SK-N-SH treated with all-trans-retinoic acid at 6 μM for 48 hours (cell line): ENCODE measurements around the gene RELA.

ENCODE experiments used
- ATAC-seq: fragments of 200-7000 bp; cut with Tn5 transposase; 3 replicates; pipeline ENCODE4 v1.9.1; 2020; ENCODE audit warnings: mild to moderate bottlenecking, moderate library complexity
- ARNTL ChIP-seq: fragments of 450-650 bp; formaldehyde crosslinking; IDR thresholded peaks from 2 replicates; pipeline ENCODE4 v1.5.0; 2020; ENCODE audit warnings: low read depth, mild to moderate bottlenecking, moderate library complexity, borderline replicate concordance
- CREB5 ChIP-seq: fragments of 250-450 bp; sonication (Bioruptor Pico); IDR thresholded peaks from 2 replicates; pipeline ENCODE4 v1.5.1; 2020; ENCODE audit warnings: low read depth, mild to moderate bottlenecking, moderate library complexity
- CSRNP3 ChIP-seq: fragments of 250-450 bp; sonication (Bioruptor Pico); IDR thresholded peaks from 2 replicates; pipeline ENCODE4 v1.5.1; 2021; ENCODE audit warnings: mild to moderate bottlenecking, moderate library complexity
- ESRRG ChIP-seq: fragments of 250-450 bp; sonication (Bioruptor Pico); IDR thresholded peaks from 2 replicates; pipeline ENCODE4 v1.6.1; 2021; ENCODE audit warnings: mild to moderate bottlenecking
- GLIS3 ChIP-seq: fragments of 250-450 bp; sonication (Bioruptor Pico); IDR thresholded peaks from 2 replicates; pipeline ENCODE4 v1.5.0; 2020; ENCODE audit warnings: mild to moderate bottlenecking, moderate library complexity
- ISL1 ChIP-seq: fragments of 250-450 bp; sonication (Bioruptor Pico); IDR thresholded peaks from 2 replicates; pipeline ENCODE4 v2.1.2; 2022; ENCODE audit warnings: mild to moderate bottlenecking, moderate library complexity
- OSR1 ChIP-seq: fragments of 250-450 bp; sonication (Bioruptor Pico); IDR thresholded peaks from 2 replicates; pipeline ENCODE4 v1.8.0; 2022; ENCODE audit warnings: moderate library complexity, mild to moderate bottlenecking, inconsistent platforms
- PATZ1 ChIP-seq: fragments of 250-450 bp; sonication (Bioruptor Pico); IDR thresholded peaks from 2 replicates; pipeline ENCODE4 v1.8.0; 2020; ENCODE audit warnings: mild to moderate bottlenecking, moderate library complexity, borderline replicate concordance
- POU6F1 ChIP-seq: fragments of 250-450 bp; sonication (Bioruptor Pico); IDR thresholded peaks from 2 replicates; pipeline ENCODE4 v1.8.0; 2021; ENCODE audit warnings: low read depth, mild to moderate bottlenecking, moderate library complexity, borderline replicate concordance
- RARB ChIP-seq: fragments of 250-450 bp; sonication (Bioruptor Pico); IDR thresholded peaks from 2 replicates; pipeline ENCODE4 v1.8.0; 2021; ENCODE audit warnings: mild to moderate bottlenecking, moderate library complexity
- SNAI2 ChIP-seq: fragments of 250-450 bp; sonication (Bioruptor Pico); IDR thresholded peaks from 2 replicates; pipeline ENCODE4 v1.5.0; 2020; ENCODE audit warnings: mild to moderate bottlenecking, moderate library complexity
- TOX ChIP-seq: fragments of 250-450 bp; sonication (Bioruptor Pico); IDR thresholded peaks from 2 replicates; pipeline ENCODE4 v1.8.0; 2021; ENCODE audit warnings: mild to moderate bottlenecking, moderate library complexity, borderline replicate concordance
- ZC3H10 ChIP-seq: fragments of 250-450 bp; sonication (Bioruptor Pico); IDR thresholded peaks from 2 replicates; pipeline ENCODE4 v1.5.1; 2021; ENCODE audit warnings: mild to moderate bottlenecking, moderate library complexity
- ZFP3 ChIP-seq: fragments of 250-450 bp; sonication (Bioruptor Pico); IDR thresholded peaks from 2 replicates; pipeline ENCODE4 v1.5.0; 2020; ENCODE audit warnings: mild to moderate bottlenecking, moderate library complexity
- ZFP30 ChIP-seq: fragments of 450-650 bp; formaldehyde crosslinking; IDR thresholded peaks from 2 replicates; pipeline ENCODE4 v1.5.0; 2022; ENCODE audit warnings: mild to moderate bottlenecking, moderate library complexity
- ZNF565 ChIP-seq: fragments of 450-650 bp; formaldehyde crosslinking; conservative IDR thresholded peaks from 2 replicates; pipeline ENCODE4 v1.5.0; 2020; ENCODE audit warnings: low read depth, mild to moderate bottlenecking, moderate library complexity
- ZNF70 ChIP-seq: fragments of 450-650 bp; formaldehyde crosslinking; IDR thresholded peaks from 2 replicates; pipeline ENCODE4 v1.5.0; 2020; ENCODE audit warnings: mild to moderate bottlenecking, moderate library complexity
- ZNF8 ChIP-seq: fragments of 450-650 bp; formaldehyde crosslinking; IDR thresholded peaks from 2 replicates; pipeline ENCODE4 v1.5.0; 2020; ENCODE audit warnings: mild to moderate bottlenecking, moderate library complexity

The RELA gene

DNA sequence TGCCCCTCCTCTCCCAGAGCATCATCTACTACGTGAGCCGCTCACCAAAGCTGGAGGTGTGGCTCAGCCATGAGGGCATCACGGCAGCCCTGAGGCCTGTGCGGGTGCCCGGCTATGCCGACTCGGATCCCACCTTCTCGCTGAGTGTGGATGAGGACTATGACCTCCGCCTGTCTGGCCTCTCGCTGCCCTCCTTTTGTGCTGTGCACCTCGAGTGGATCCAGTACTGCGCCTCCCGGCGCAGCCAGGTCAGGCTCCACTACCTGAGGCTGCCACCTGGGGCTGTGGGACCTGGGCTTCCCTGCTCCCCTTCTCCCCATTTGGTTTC lies 28.6 kb downstream of the RELA start:
- TF ChIP-seq CREB5 (CRISPR knock-in tag): no peak
- no peak for TF ChIP-seq ZFP30
- TF ChIP-seq ISL1: no peak
- no peak for TF ChIP-seq CSRNP3 (CRISPR knock-in tag)
- ATAC-seq: no peak

- TF ChIP-seq OSR1 (no peak), ISL1 (no peak), ESRRG (CRISPR knock-in tag) (no peak), PATZ1 (CRISPR knock-in tag) (no peak), ZNF8 (CRISPR knock-in tag) (no peak), RARB (CRISPR knock-in tag) (no peak), ZC3H10 (CRISPR knock-in tag) (no peak), CSRNP3 (CRISPR knock-in tag) (no peak), TOX (no peak), CREB5 (CRISPR knock-in tag) (no peak), SNAI2 (CRISPR knock-in tag) (no peak), POU6F1 (CRISPR knock-in tag) (no peak), ARNTL (no peak)
- no peak for ATAC-seq
These were observed 29.2 kb downstream of the RELA start for GRCh38 chr11:65633390-65634108.

- no peak for TF ChIP-seq ISL1
- TF ChIP-seq ZNF565: no peak
- no peak for TF ChIP-seq POU6F1 (CRISPR knock-in tag)
- no peak for TF ChIP-seq GLIS3 (CRISPR knock-in tag)
- TF ChIP-seq ZNF70: no peak
- TF ChIP-seq CSRNP3 (CRISPR knock-in tag): no peak
- no peak for TF ChIP-seq RARB (CRISPR knock-in tag)
- TF ChIP-seq CREB5 (CRISPR knock-in tag): no peak
- no peak for TF ChIP-seq SNAI2 (CRISPR knock-in tag)
- TF ChIP-seq ZFP3 (CRISPR knock-in tag): no peak
- no peak for TF ChIP-seq ZFP30
- no peak for TF ChIP-seq ESRRG (CRISPR knock-in tag)
- TF ChIP-seq ZC3H10 (CRISPR knock-in tag): no peak
- no peak for ATAC-seq
These were observed 32.5 kb downstream of the RELA start for GRCh38 chr11:65630215-65630614.
